ENCODE results near the gene FGD3. TPM values are rescaled to one million over a fixed set of nuclear protein-coding genes. Genes with fewer than 3 reads are reported as not detected.

FGD3 gene
- total and polyA plus RNA-seq, 2 experiments from 2014 or later = 5.8 to 6.5 TPM

DNA sequence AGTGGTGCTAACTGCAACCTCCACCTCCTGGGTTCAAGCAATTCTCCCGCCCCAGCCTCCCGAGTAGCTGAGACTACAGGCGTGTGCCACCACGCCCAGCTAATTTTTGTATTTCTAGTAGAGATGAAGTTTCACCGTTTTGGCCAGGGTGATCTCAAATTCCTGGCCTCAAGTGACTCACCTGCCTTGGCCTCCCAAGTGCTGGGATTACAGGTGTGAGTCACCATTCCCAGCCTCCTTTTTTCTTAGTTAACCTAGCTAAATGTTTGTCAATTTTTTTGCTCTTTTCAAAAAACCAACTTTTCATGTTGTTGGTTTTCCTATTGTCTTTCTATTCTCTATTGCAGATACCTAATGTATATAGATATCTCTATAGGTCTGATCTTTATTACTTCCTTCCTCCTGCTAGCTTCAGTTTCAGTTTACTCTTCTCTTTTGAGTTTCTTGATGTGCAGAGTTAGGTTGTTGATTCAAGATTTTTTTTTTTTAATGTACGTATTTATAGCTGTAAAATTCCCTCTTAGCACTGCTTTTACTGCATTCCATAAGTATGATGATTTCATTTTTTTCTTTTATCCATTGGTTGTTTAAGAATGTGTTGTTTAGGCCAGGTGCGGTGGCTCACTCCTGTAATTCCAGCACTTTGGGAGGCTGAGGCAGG lies 32.9 kb downstream of the FGD3 start:
- Histone ChIP-seq H2AFZ (no peak overlapping the region), H3K79me2 (no peaks in the 10 kb centered on the region), H3K4me1 (ENCODE audit: insufficient read depth) (no peaks in the 10 kb centered on the region), H3K9me2 (replicated peaks; ENCODE audit: insufficient read depth) (no peaks in the 10 kb centered on the region), H3K4me2 (no peak overlapping the region), H3K4me3 (no peak overlapping the region), H3K36me3 (replicated peaks; ENCODE audit: insufficient read depth, low read depth) (no peaks in the 10 kb centered on the region), H3K9me3 (ENCODE audit: low read depth) (peaks cover 7% of the 10 kb centered on the region), H3K27ac (no peak overlapping the region), H4K20me1 (ENCODE audit: insufficient read depth, poor library complexity, severe bottlenecking) (no peaks in the 10 kb centered on the region), H3K27me3 (no peaks in the 10 kb centered on the region)
- WGBS (ENCODE audit: low lambda C conversion rate, missing lambda C conversion rate) = 76% methylated on average over 7 of the region's 7 CpGs
- DNase-seq (ENCODE audit: low spot score) = no peak
- TF ChIP-seq EZH2 (IDR thresholded peaks at IDR 0.05; ENCODE audit: borderline replicate concordance) (no peak), EZH2phosphoT487 (IDR thresholded peaks at IDR 0.05; ENCODE audit: low read depth, severe bottlenecking, unreplicated experiment) (no peak)
- TF ChIP-seq, protein P1, sequence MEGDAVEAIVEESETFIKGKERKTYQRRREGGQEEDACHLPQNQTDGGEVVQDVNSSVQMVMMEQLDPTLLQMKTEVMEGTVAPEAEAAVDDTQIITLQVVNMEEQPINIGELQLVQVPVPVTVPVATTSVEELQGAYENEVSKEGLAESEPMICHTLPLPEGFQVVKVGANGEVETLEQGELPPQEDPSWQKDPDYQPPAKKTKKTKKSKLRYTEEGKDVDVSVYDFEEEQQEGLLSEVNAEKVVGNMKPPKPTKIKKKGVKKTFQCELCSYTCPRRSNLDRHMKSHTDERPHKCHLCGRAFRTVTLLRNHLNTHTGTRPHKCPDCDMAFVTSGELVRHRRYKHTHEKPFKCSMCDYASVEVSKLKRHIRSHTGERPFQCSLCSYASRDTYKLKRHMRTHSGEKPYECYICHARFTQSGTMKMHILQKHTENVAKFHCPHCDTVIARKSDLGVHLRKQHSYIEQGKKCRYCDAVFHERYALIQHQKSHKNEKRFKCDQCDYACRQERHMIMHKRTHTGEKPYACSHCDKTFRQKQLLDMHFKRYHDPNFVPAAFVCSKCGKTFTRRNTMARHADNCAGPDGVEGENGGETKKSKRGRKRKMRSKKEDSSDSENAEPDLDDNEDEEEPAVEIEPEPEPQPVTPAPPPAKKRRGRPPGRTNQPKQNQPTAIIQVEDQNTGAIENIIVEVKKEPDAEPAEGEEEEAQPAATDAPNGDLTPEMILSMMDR (IDR thresholded peaks at IDR 0.05; ENCODE audit: poor library complexity) = no peak

DNA sequence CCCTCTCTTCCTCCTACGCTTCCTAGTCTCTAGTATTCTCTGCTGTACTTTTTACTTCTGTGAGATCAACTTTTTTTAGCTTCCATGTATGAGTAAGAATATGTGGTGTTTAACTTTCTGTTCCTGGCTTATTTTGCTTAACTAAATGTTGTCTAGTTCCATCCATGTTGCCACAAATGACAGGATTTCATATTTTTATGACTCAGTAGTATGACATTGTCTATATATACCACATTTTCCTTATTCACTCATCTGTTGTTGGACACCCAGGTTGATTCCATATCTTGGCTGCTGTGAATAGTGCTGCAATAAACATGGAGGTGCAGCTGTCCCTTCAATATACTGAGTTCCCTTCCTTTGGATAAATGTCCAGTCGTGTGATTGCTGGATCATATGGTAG lies 34.8 kb downstream of the FGD3 start:
- 90% methylated on average over 2 of the region's 2 CpGs for WGBS (ENCODE audit: low lambda C conversion rate, missing lambda C conversion rate)
- no peak for TF ChIP-seq EZH2phosphoT487 (IDR thresholded peaks at IDR 0.05; ENCODE audit: low read depth, severe bottlenecking, unreplicated experiment)
- TF ChIP-seq, protein P1 (IDR thresholded peaks at IDR 0.05; ENCODE audit: poor library complexity) = no peak
- no peak for TF ChIP-seq EZH2 (IDR thresholded peaks at IDR 0.05; ENCODE audit: borderline replicate concordance)
- no peaks in the 10 kb centered on the region for H3K9me2 ChIP-seq (replicated peaks; ENCODE audit: insufficient read depth)

DNA sequence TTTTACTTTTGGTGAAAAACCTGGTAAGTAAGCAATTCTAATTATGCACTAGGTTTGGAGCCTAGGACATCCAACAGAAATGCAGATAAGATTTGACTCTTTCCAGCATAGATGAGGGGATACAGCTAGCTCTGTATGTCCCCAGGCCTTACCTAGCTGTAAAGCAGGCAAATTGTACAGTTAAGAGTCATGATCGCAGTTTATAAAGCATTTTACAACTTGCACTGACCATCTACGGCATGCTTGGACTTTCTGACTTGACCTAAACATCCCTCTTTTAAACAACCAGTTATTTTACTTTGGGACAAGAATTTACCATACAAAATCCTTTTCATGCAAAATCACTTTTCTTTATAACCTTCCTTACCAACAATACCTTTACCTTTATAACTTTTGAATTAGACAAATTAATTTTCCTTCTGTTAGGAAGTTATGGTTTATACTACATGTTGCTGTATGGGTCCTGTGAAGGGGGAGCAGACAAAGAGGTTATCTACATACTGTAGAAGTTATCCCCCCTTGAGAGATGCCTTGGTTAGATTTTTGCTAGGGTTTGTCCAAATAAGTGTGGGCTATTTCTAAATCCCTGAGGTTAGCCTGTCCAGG lies 36.8 kb downstream of the FGD3 start:
- no peaks in the 10 kb centered on the region for H3K4me1 ChIP-seq (ENCODE audit: insufficient read depth)
- WGBS (ENCODE audit: low lambda C conversion rate, missing lambda C conversion rate) = 39% methylated on average over 2 of the region's 2 CpGs
- peaks cover 7% of the 10 kb centered on the region for H3K9me3 ChIP-seq (ENCODE audit: low read depth)
- H3K27me3 ChIP-seq = no peaks in the 10 kb centered on the region
- no peak overlapping the region for H3K4me3 ChIP-seq
- H3K36me3 ChIP-seq (replicated peaks; ENCODE audit: insufficient read depth, low read depth) = no peaks in the 10 kb centered on the region
- H3K27ac ChIP-seq = no peak overlapping the region
- no peaks in the 10 kb centered on the region for H3K79me2 ChIP-seq
- no peak overlapping the region for H3K4me2 ChIP-seq
- no peak overlapping the region for H2AFZ ChIP-seq
- H3K9me2 ChIP-seq (replicated peaks; ENCODE audit: insufficient read depth) = no peaks in the 10 kb centered on the region
- no peak for DNase-seq (ENCODE audit: low spot score)
- TF ChIP-seq, protein P1 (IDR thresholded peaks at IDR 0.05; ENCODE audit: poor library complexity) = no peak
- TF ChIP-seq EZH2 (IDR thresholded peaks at IDR 0.05; ENCODE audit: borderline replicate concordance) = no peak
- no peak for TF ChIP-seq EZH2phosphoT487 (IDR thresholded peaks at IDR 0.05; ENCODE audit: low read depth, severe bottlenecking, unreplicated experiment)
- no peaks in the 10 kb centered on the region for H4K20me1 ChIP-seq (ENCODE audit: insufficient read depth, poor library complexity, severe bottlenecking)

More for the DNA sequence above, 34.8 kb downstream of the FGD3 start:
- H3K27ac ChIP-seq = no peak overlapping the region
- H3K4me2 ChIP-seq = no peak overlapping the region
- no peaks in the 10 kb centered on the region for H4K20me1 ChIP-seq (ENCODE audit: insufficient read depth, poor library complexity, severe bottlenecking)
- H3K9me3 ChIP-seq (ENCODE audit: low read depth) = peaks cover 7% of the 10 kb centered on the region
- DNase-seq (ENCODE audit: low spot score) = no peak
- H3K4me3 ChIP-seq = no peak overlapping the region
- no peaks in the 10 kb centered on the region for H3K36me3 ChIP-seq (replicated peaks; ENCODE audit: insufficient read depth, low read depth)
- H2AFZ ChIP-seq = no peak overlapping the region
- H3K27me3 ChIP-seq = no peaks in the 10 kb centered on the region
- H3K79me2 ChIP-seq = no peaks in the 10 kb centered on the region
- H3K4me1 ChIP-seq (ENCODE audit: insufficient read depth) = no peaks in the 10 kb centered on the region
